GM12878 (cell line): ENCODE data around the gene MARCKSL1. TPM values are rescaled to one million over a fixed set of nuclear protein-coding genes. Genes with fewer than 3 reads are reported as not detected.

Experiments used
- ATAC-seq: fragments of 200-7000 bp; cut with Tn5 transposase; 3 replicates; pipeline ENCODE4 v1.9.1; 2020; ENCODE audit warnings: mild to moderate bottlenecking, moderate library complexity
- BruUV-seq: library from RNA; stranded (reverse); fragments of 400-500 nt; replicated peaks from 2 replicates; lab custom pipeline; 2021; lab: Mats Ljungman, UMichigan
- CTCF ChIA-PET: fragments of 300-600 bp; sonication (Branson Sonifier 250); formaldehyde crosslinking; extraction: SDS; loops from one replicate; lab custom pipeline; 2021; ENCODE audit warnings: inconsistent platforms; lab: Yijun Ruan, JAX
- POLR2A ChIA-PET: fragments of 350-600 bp; formaldehyde crosslinking; extraction: SDS; loops from one replicate; lab custom pipeline; 2021; ENCODE audit warnings: inconsistent platforms; lab: Charles Lee
- RAD21 ChIA-PET: fragments of 300-600 bp; sonication (Branson Sonifier 250); formaldehyde crosslinking; loops from one replicate; lab custom pipeline; 2023; ENCODE audit warnings: antibody characterized with exemption; ENCODE audit not compliant: unreplicated experiment; lab: Charles Lee
- SMC1A ChIA-PET: fragments of 300-600 bp; sonication (Branson Sonifier 250); formaldehyde crosslinking; loops from one replicate; lab custom pipeline; 2023; ENCODE audit not compliant: unreplicated experiment, uncharacterized antibody; lab: Charles Lee
- DNase-seq: peaks from one replicate; pipeline ENCODE4 v3.0.0-alpha.2; 2011; ENCODE audit warnings: low read depth, low spot score
- FAIRE-seq: peaks from 3 replicates; lab custom pipeline; 2011; peaks lifted over from hg19 to GRCh38; lab: Jason Lieb, UNC
- H2AFZ ChIP-seq: 2 replicates; pipeline ENCODE4 v1.6.0; 2011; ENCODE audit warnings: low read depth, low read length, control low read depth; ENCODE audit not compliant: control insufficient read depth
- H3K27ac ChIP-seq: 2 replicates; pipeline ENCODE4 v1.5.1; 2011; ENCODE audit warnings: control low read depth; ENCODE audit not compliant: control insufficient read depth, insufficient read depth
- H3K27me3 ChIP-seq, 2 experiments: replicated peaks in 1 of 2; 2 replicates each; pipeline versions ENCODE4 v1.6.0 to v1.6.1; 2011; ENCODE audit warnings: low read length in 1 of 2; ENCODE audit not compliant: control insufficient read depth in 2 of 2, insufficient read depth in 2 of 2
- H3K36me3 ChIP-seq, 2 experiments: 2 replicates each; pipeline ENCODE4 v1.5.1; 2011; ENCODE audit warnings: low read length in 1 of 2; ENCODE audit not compliant: control insufficient read depth in 2 of 2, insufficient read depth in 2 of 2
- H3K4me1 ChIP-seq: 2 replicates; pipeline ENCODE4 v1.6.1; 2011; ENCODE audit warnings: mild to moderate bottlenecking, low read length, moderate library complexity, mixed read lengths; ENCODE audit not compliant: control insufficient read depth, insufficient read depth
- H3K4me2 ChIP-seq: 2 replicates; pipeline ENCODE4 v1.6.0; 2011; ENCODE audit warnings: control low read depth; ENCODE audit not compliant: control insufficient read depth, insufficient read depth
- H3K4me3 ChIP-seq: fragments of 200-600 bp; sonication (generic); 2 replicates; pipeline ENCODE4 v1.5.1; 2016
- H3K79me2 ChIP-seq: 2 replicates; pipeline ENCODE4 v1.6.0; 2011; ENCODE audit warnings: low read length; ENCODE audit not compliant: control insufficient read depth, insufficient read depth
- H3K9ac ChIP-seq: 2 replicates; pipeline ENCODE4 v1.8.0; 2011; ENCODE audit warnings: low read length, control low read depth, mixed read lengths; ENCODE audit not compliant: control insufficient read depth, insufficient read depth
- H3K9me3 ChIP-seq: replicated peaks from 3 replicates; pipeline ENCODE4 v1.5.1; 2011; ENCODE audit warnings: mild to moderate bottlenecking, low read length; ENCODE audit not compliant: control insufficient read depth, insufficient read depth
- H4K20me1 ChIP-seq: 2 replicates; pipeline ENCODE4 v1.6.0; 2011; ENCODE audit not compliant: control insufficient read depth, insufficient read depth
- ATF7 ChIP-seq: fragments of 450-650 bp; IDR thresholded peaks from 2 replicates; pipeline ENCODE4 v1.6.1; 2016; ENCODE audit warnings: low read depth, mild to moderate bottlenecking
- BHLHE40 ChIP-seq, 2 experiments: fragments of 450-650 bp in 1 of 2; IDR thresholded peaks; 2 replicates each; pipeline ENCODE4 v1.6.1; 2011 to 2017; ENCODE audit warnings: low read depth in 2 of 2, borderline replicate concordance in 1 of 2, improper control_type of control experiment in 1 of 2, low read length in 1 of 2, mild to moderate bottlenecking in 1 of 2
- ELK1 ChIP-seq: IDR thresholded peaks from 2 replicates; pipeline ENCODE4 v1.6.1; 2012; ENCODE audit warnings: low read depth, low read length, improper control_type of control experiment
- EZH2 ChIP-seq: IDR thresholded peaks from 2 replicates; pipeline ENCODE4 v1.6.1; 2012; ENCODE audit warnings: low read depth, mild to moderate bottlenecking, control low read depth, inconsistent platforms, low read length, borderline replicate concordance; ENCODE audit not compliant: control insufficient read depth
- FOXM1 ChIP-seq: IDR thresholded peaks from 2 replicates; pipeline ENCODE4 v1.6.1; 2012; ENCODE audit warnings: low read depth, mild to moderate bottlenecking, inconsistent platforms, low read length, moderate library complexity
- HCFC1 ChIP-seq: fragments of 150-350 bp; IDR thresholded peaks from 2 replicates; pipeline ENCODE4 v1.6.1; 2014; ENCODE audit warnings: low read length
- MYB ChIP-seq: fragments of 150-350 bp; IDR thresholded peaks from 2 replicates; pipeline ENCODE4 v1.6.1; 2014; ENCODE audit warnings: mild to moderate bottlenecking, low read depth, low read length, borderline replicate concordance
- NFXL1 ChIP-seq: fragments of 450-650 bp; IDR thresholded peaks from 2 replicates; pipeline ENCODE4 v1.6.1; 2017; ENCODE audit warnings: antibody characterized with exemption, mild to moderate bottlenecking, borderline replicate concordance
- POLR2A ChIP-seq: IDR thresholded peaks from 2 replicates; pipeline ENCODE4 v1.6.1; 2011; ENCODE audit warnings: low read depth, mild to moderate bottlenecking, low read length
- POLR2AphosphoS2 ChIP-seq: IDR thresholded peaks from 2 replicates; pipeline ENCODE4 v1.6.1; 2011; ENCODE audit warnings: low read depth, mild to moderate bottlenecking, low read length, improper control_type of control experiment, moderate library complexity
- TAF1 ChIP-seq: IDR thresholded peaks from 2 replicates; pipeline ENCODE4 v1.6.1; 2011; ENCODE audit warnings: mild to moderate bottlenecking, low read depth, low read length, borderline replicate concordance
- whole genome bisulfite sequencing: methylation state at CpG from one replicate; pipeline ENCODE4 v1.1.6; 2016; ENCODE audit warnings: low lambda C conversion rate; ENCODE audit not compliant: insufficient replicate concordance, insufficient coverage; ENCODE audit errors: missing lambda C conversion rate; 5-methylcytosine and 5-hydroxymethylcytosine counted together
- in situ Hi-C: fragments of 300-500 bp; cut with MboI; formaldehyde crosslinking; loops from 9 replicates; pipeline ENCODE4 v1.14.3; 2018; ENCODE audit warnings: mixed read lengths
- intact Hi-C: fragments of 100-400 bp; cut with micrococcal nuclease; formaldehyde crosslinking; loops from one replicate; pipeline ENCODE4 v1.14.2; 2022; ENCODE audit not compliant: unreplicated experiment
- polyA plus RNA-seq, 11 experiments: library from polyadenylated mRNA; depleted of rRNA in 4 of 11; unstranded in 6 of 11; stranded (reverse) in 5 of 11; fragments of >200 nt; fragmentation: Nextera tagmentation in 4 of 11; fragmentation: Illumina TruSeq in 1 of 11; extraction: Ambion mirVana in 4 of 11; extraction: Trizol in 1 of 11; gene quantifications; 1 replicate in 1 of 11; 2 replicates in 10 of 11; pipeline versions ENCODE4 v1.2.1 to v1.2.3, GENCODE V29; 2011 to 2016; ENCODE audit warnings: inconsistent platforms in 2 of 11, missing spikeins in 2 of 11, low read depth in 1 of 11
- total RNA-seq, 4 experiments: library from RNA; depleted of rRNA in 3 of 4; stranded (reverse); fragments of >200 nt in 3 of 4; fragmentation: Illumina TruSeq in 1 of 4; extraction: Trizol in 1 of 4; gene quantifications; 2 replicates each; pipeline versions ENCODE4 v1.2.1 to v1.2.3, GENCODE V29; 2013 to 2021
- TF ChIP-seq, protein P1 (sequence below): fragments of 150-350 bp; IDR thresholded peaks from 2 replicates; pipeline ENCODE4 v1.6.1; 2014; ENCODE audit warnings: mild to moderate bottlenecking, low read depth, low read length
- TF ChIP-seq, protein P2 (sequence below): fragments of 450-650 bp; IDR thresholded peaks from 2 replicates; pipeline ENCODE4 v1.6.1; 2017; ENCODE audit warnings: mild to moderate bottlenecking, low read depth, inconsistent platforms; ENCODE audit not compliant: poor library complexity, severe bottlenecking

MARCKSL1 gene
- total and polyA plus RNA-seq, 10 of the 15 experiments (the other 5 are each of a cell fraction or from before 2014, with no cell fraction given) = 14.5 to 225 (median 158) TPM

GRCh38 chr1:32361308-32361673 is 25.3 kb upstream of the MARCKSL1 start:
- BruUV-seq = no TSS peak
- ChIA-PET RAD21 (no interaction called here), CTCF (no interaction called here), SMC1A (no interaction called here), POLR2A (no interaction called here)
- FAIRE-seq (no peak), ATAC-seq (no peak), DNase-seq (no peak)
- 86% methylated on average over 21 of the region's 35 CpGs for WGBS
- intact Hi-C loops = no loop called here
- Histone ChIP-seq H3K27me3 (no peaks in the 10 kb centered on the region), H3K4me2 (no peak overlapping the region), H3K79me2 (no peaks in the 10 kb centered on the region), H2AFZ (no peak overlapping the region), H3K36me3 (no peaks in the 10 kb centered on the region), H3K4me1 (peaks cover 7% of the 10 kb centered on the region), H3K9me3 (no peaks in the 10 kb centered on the region), H3K27ac (no peak overlapping the region), H4K20me1 (no peaks in the 10 kb centered on the region), H3K4me3 (no peak overlapping the region), H3K9ac (no peak overlapping the region)
- TF ChIP-seq BHLHE40 (IDR thresholded peaks at IDR 0.05; ENCODE audit: borderline replicate concordance in 1 of 2, low read depth in 2 of 2, low read length in 1 of 2) (peak in 1 of 2 experiments; percentile 30; a peak in 1 of 4 replicates), EZH2 (no peak), POLR2A (peak; percentile 43; the same call in 1 of the 2 replicates)
- in situ Hi-C loops = no loop called here

DNA sequence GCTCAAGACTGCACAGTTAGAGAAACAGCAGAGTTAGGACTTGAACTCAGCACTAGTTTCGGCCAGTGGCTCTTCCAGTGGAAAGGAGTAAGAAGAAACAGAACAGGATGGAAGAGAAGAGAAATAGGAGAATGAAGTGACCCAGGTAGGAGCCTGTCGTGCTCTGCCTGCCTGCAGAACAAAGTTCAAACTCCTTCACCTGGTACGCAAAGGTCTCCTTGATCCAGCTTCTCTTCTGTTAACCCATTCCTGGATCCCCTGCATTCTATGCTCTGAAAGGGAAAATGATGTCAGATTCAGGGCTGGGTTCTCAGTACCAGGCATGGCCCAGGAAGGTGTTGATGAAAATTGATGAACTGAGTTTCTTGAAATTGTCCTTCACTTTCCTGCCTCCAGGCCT is 22.4 kb upstream of the MARCKSL1 start:
- in situ Hi-C loops (no loop called here), intact Hi-C loops (no loop called here)
- no peaks in the 10 kb centered on the region for H3K27me3 ChIP-seq
- no peaks in the 10 kb centered on the region for H3K9me3 ChIP-seq
- H3K4me3 ChIP-seq = no peak overlapping the region
- FAIRE-seq (peak; percentile 18), DNase-seq (no peak), ATAC-seq (no peak)
- peaks cover 8% of the 10 kb centered on the region for H3K4me1 ChIP-seq
- CTCF ChIA-PET = interaction anchor here (1.2 to 1.3 kb wide), 2 partner anchors 14 to 143 kb away, joined by 5 to 8 read pairs; no protein-coding TSS in a partner anchor
- no peak overlapping the region for H3K4me2 ChIP-seq
- RAD21 ChIA-PET = interaction anchor here (2.2 kb wide), 1 partner anchor 22 kb away, joined by 13 read pairs; the partner anchor contains the start of gene MARCKSL1
- no peak overlapping the region for H3K9ac ChIP-seq
- no peaks in the 10 kb centered on the region for H3K36me3 ChIP-seq
- no peaks in the 10 kb centered on the region for H3K79me2 ChIP-seq
- no peak overlapping the region for H3K27ac ChIP-seq
- POLR2A ChIA-PET = no interaction called here
- 95% methylated on average over 3 of the region's 3 CpGs for WGBS
- SMC1A ChIA-PET = no interaction called here
- BruUV-seq = no TSS peak
- no peaks in the 10 kb centered on the region for H4K20me1 ChIP-seq
- H2AFZ ChIP-seq = no peak overlapping the region
- no peak for TF ChIP-seq HCFC1
- no peak for TF ChIP-seq ATF7
- no peak for TF ChIP-seq MYB
- no peak for TF ChIP-seq ELK1
- TF ChIP-seq TAF1 = no peak
- TF ChIP-seq, protein P1, sequence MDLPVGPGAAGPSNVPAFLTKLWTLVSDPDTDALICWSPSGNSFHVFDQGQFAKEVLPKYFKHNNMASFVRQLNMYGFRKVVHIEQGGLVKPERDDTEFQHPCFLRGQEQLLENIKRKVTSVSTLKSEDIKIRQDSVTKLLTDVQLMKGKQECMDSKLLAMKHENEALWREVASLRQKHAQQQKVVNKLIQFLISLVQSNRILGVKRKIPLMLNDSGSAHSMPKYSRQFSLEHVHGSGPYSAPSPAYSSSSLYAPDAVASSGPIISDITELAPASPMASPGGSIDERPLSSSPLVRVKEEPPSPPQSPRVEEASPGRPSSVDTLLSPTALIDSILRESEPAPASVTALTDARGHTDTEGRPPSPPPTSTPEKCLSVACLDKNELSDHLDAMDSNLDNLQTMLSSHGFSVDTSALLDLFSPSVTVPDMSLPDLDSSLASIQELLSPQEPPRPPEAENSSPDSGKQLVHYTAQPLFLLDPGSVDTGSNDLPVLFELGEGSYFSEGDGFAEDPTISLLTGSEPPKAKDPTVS = no peak
- TF ChIP-seq EZH2 = no peak
- TF ChIP-seq, protein P2, sequence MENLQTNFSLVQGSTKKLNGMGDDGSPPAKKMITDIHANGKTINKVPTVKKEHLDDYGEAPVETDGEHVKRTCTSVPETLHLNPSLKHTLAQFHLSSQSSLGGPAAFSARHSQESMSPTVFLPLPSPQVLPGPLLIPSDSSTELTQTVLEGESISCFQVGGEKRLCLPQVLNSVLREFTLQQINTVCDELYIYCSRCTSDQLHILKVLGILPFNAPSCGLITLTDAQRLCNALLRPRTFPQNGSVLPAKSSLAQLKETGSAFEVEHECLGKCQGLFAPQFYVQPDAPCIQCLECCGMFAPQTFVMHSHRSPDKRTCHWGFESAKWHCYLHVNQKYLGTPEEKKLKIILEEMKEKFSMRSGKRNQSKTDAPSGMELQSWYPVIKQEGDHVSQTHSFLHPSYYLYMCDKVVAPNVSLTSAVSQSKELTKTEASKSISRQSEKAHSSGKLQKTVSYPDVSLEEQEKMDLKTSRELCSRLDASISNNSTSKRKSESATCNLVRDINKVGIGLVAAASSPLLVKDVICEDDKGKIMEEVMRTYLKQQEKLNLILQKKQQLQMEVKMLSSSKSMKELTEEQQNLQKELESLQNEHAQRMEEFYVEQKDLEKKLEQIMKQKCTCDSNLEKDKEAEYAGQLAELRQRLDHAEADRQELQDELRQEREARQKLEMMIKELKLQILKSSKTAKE = no peak
- TF ChIP-seq NFXL1 = no peak
- TF ChIP-seq FOXM1 = no peak
- TF ChIP-seq POLR2AphosphoS2 = no peak
